Measurements from ENCODE around the gene RFNG.

RFNG gene

DNA sequence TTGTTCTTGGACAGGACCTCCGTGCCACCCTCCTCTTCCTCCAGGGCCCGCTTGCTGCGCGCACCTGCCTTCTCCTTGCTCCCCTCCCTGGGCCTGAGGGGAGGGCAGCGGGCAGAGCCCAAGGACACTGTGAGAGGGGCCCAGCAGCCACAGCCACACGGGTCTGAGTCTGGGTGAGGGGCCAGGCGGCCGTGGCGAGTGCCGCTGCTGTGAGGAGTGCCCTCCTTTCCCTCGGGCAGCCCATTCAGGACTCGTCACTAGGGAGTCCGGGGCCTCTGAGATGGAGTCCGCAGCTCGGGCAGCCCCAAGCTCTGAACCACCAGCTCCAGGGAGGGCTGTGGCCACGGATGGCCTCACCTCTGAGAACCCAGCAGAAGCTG is 8.4 kb upstream of the RFNG start:
- Mint-ChIP-seq H3K36me3 (peaks cover 15% of the 10 kb centered on the region), H3K4me3 (no peak overlapping the region), H3K9me3 (no peaks in the 10 kb centered on the region), H3K4me1 (peaks cover 9% of the 10 kb centered on the region), H3K27me3 (no peaks in the 10 kb centered on the region), H3K27ac (no peak overlapping the region)
- CTCF ChIA-PET, result no interaction called here
- no peak for DNase-seq

DNA sequence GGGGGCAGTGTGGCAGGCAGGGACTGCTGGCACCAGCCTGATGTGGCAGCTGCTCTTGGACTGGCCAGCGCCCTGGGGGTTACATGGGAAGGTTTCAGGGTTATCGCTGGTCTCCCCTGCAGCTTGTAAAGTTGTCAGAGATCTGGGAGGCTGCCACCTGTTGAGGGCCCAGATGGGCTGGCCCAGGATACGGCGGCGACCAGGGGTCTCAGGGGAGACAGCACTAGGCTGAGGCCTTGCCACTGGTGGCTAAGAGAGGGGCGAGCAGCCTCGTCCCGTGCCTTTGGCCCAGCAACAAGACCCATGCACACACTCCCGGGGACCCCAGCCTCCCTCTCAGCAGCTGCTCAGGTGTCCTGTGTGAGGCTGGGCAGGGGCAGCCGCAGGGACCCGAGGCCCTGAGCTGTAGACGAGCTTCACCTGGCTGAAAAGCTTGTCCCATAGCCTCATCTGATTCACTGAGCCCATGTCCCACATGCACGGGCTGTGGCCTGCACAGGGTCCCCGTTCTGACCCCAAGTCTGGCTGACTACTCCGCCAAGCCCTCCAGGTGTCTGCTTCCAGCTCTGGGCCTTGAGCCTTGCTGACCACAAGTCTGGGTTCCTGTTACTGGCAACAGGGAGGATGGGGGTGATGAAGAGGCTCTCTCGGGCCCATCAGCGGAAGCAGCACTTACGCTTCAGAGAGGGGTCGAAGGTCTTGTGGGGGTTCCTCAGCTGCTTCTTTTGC is 7.8 kb upstream of the RFNG start:
- DNase-seq, result no peak
- H3K4me3 Mint-ChIP-seq, result no peak overlapping the region
- H3K36me3 Mint-ChIP-seq, result peaks cover 17% of the 10 kb centered on the region
- H3K27me3 Mint-ChIP-seq, result no peaks in the 10 kb centered on the region
- H3K27ac Mint-ChIP-seq, result no peak overlapping the region
- CTCF ChIA-PET, result no interaction called here
- no peaks in the 10 kb centered on the region for H3K9me3 Mint-ChIP-seq
- H3K4me1 Mint-ChIP-seq, result peaks cover 6% of the 10 kb centered on the region

DNA sequence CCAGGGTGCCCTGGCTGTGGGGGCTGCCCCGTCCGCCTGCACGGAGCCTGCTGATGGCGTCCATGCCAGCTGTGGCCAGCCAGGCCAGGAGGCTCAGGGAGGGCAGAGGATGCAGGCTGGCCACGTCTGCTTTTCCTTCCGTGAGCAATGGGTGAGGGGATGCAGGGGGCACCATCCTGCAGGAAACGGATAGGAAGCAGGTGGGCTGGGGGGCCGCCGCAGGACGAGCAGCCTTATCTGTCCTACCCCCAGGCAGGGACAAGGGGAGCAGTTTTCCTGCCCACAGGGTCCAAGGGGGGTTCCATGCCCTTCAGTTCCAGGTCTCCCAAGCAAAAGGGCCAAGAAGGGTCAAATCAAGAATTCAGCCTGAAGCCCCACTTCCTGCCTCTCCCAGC is 7.2 kb upstream of the RFNG start:
- Mint-ChIP-seq H3K4me3 (no peak overlapping the region), H3K27me3 (no peaks in the 10 kb centered on the region), H3K9me3 (no peaks in the 10 kb centered on the region), H3K36me3 (peaks cover 17% of the 10 kb centered on the region), H3K27ac (no peak overlapping the region), H3K4me1 (peaks cover under 1% of the 10 kb centered on the region)
- CTCF ChIA-PET, result no interaction called here
- no peak for DNase-seq

DNA sequence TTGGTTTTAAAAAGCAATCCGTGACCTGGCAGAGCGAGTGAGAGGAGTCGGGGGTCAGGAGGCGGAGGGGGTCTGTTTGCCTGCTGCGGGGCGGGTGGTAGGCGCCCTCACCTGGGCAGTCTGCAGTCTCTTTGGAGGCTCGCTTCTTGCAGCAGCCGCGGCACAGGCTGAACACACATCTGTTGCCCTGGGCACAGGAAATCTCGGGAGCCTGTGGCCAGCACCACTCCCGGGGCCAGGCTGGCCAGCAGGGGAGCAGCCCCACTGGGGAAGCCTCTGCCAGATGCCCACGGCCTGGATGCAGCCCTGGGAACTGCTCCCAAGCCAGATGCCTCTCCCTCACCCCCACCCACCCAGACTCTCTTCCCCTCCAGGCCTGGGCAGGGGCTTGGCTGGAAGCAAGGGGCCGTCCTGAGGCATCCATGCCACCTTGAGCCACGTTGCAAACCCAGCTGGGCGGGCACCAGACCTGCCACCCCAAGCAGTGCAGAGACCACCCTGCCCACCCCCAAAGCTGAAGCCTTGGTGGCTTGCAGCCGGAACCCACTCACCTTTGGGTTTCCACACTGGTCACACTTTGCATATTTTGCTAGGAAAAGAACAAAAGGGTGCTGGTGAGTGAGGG is 6.7 kb upstream of the RFNG start:
- no peaks in the 10 kb centered on the region for H3K9me3 Mint-ChIP-seq
- no peak for DNase-seq
- CTCF ChIA-PET, result no interaction called here
- H3K36me3 Mint-ChIP-seq, result peaks cover 19% of the 10 kb centered on the region
- H3K27me3 Mint-ChIP-seq, result no peaks in the 10 kb centered on the region
- no peak overlapping the region for H3K4me3 Mint-ChIP-seq
- peaks cover 5% of the 10 kb centered on the region for H3K4me1 Mint-ChIP-seq
- no peak overlapping the region for H3K27ac Mint-ChIP-seq

DNA sequence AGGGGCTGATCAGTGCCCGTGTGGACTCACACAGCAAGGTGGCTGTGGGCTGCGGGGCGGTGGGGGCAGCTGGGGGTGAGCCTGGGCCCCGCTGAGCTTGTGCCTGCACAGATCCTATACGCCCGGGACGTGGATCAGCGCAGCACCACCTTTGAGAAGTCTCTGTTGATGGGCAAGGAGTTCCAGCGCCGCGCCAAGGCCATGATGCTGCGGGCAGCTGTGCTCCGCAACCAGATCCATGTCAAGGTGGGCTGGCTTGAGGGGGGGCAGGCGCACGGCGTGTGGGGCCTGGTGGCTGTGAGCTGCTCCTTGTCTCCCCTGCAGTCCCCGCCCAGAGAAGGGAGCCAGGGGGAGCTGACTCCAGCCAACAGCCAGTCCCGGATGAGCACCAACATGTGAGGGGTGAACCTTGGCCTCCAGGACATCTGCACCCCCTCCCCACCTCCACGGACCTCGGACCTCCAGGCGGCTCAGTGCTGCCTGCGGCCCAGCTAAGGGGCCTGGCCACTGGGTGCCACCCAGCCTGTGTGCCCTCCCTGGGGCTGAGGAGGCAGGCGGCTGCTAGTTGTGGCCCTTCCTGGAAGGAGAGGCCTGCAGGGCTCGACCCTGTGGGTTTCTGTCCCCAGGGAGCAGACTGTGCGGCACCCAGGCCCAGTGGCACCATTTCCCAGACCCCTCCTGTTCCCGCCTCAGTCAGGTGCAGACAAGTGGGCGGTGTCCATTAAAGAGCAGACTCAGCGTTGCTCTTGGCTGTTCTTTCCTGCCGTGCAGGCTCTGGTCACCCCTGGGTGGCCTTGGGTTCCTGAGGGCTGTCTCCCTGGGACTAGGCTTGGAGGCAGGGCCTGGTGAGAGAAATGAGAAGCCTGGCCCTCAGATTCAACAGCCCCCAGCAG is 5.4 kb upstream of the RFNG start:
- no peak for DNase-seq
- Mint-ChIP-seq H3K27ac (no peak overlapping the region), H3K9me3 (no peaks in the 10 kb centered on the region), H3K4me3 (no peak overlapping the region), H3K27me3 (no peaks in the 10 kb centered on the region), H3K36me3 (peaks cover 19% of the 10 kb centered on the region), H3K4me1 (peaks cover 12% of the 10 kb centered on the region)
- CTCF ChIA-PET, result no interaction called here

DNA sequence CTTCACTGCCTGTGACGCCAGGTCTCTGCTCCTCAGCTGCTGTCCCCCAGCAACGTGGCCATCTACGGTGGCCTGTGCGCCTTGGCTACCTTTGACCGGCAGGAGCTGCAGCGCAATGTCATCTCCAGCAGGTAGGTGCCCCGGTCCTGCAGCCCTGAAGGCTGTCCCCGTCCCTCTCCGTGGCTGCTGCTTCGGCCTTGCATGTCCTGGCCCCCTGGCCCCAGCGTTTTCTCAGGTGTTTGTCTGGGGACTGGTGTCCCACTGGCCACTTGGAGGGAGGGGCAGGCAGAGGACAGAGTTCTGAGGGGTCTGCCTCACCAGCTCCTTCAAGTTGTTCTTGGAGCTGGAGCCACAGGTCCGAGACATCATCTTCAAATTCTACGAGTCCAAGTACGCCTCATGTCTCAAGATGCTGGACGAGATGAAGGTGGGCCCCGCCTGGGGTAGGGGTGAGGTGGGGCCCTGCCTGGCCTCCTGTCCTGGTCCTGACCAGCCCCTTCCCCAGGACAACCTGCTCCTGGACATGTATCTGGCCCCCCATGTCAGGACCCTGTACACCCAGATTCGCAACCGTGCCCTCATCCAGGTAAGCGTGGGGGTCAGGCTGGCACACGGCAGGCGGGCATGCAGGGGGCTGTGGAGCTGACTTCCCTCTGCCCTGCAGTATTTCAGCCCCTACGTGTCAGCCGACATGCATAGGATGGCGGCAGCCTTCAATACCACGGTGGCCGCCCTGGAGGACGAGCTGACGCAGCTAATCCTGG is 4.5 kb upstream of the RFNG start:
- Mint-ChIP-seq H3K27ac (no peak overlapping the region), H3K36me3 (peaks cover 19% of the 10 kb centered on the region), H3K4me3 (no peak overlapping the region), H3K9me3 (no peaks in the 10 kb centered on the region), H3K4me1 (peaks cover 12% of the 10 kb centered on the region), H3K27me3 (no peaks in the 10 kb centered on the region)
- CTCF ChIA-PET, result no interaction called here
- no peak for DNase-seq

DNA sequence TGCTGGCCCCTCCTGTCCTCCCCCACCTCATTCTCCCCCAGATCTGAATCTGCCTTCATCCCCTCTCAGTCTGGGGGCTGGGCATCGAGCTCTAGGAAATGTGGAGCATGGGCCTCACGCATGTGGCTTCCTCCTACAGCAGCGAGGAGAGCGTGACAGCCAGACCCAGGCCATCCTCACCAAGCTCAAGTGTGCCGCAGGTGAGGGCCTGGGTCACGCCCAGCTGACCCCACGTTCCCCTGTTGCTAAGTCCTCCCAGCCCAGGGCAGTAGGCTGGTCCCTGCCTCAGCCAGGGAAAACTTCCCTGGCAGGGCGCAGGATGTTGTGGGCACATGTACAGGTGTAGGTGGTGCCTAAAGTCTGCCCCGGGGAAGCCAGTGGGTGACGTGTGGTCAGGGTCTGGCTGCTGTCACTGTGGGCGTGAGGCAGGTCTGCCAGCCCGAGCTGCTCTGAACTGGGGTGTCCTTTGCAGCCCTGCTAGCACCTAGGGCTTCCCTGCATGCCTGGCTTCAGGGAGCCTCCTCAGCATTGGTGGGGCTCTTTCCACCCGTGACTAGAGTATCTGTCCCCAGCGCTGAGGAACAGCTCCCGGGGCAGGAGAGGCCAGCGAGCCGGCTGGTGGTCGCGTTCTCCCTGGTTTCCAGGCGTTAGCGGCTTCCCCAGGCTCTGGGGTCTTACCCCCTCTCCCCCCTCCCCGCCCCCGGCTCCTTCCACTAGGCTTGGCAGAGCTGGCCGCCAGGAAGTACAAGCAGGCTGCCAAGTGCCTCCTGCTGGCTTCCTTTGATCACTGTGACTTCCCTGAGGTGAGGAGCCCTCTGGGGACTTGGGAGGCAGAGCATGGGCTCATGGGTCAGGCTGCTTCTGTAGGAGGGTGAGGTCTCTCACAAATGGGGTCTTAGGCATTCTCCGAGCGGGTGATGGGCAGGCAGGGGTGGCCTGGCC is 3.7 kb upstream of the RFNG start:
- H3K9me3 Mint-ChIP-seq, result no peaks in the 10 kb centered on the region
- no peaks in the 10 kb centered on the region for H3K27me3 Mint-ChIP-seq
- no peak overlapping the region for H3K27ac Mint-ChIP-seq
- peaks cover 19% of the 10 kb centered on the region for H3K4me1 Mint-ChIP-seq
- H3K4me3 Mint-ChIP-seq, result no peak overlapping the region
- CTCF ChIA-PET, result interaction anchor here (1.3 kb wide), 1 partner anchor 96 kb away, joined by 3 read pairs; no protein-coding TSS in a partner anchor
- peaks cover 14% of the 10 kb centered on the region for H3K36me3 Mint-ChIP-seq
- no peak for DNase-seq

DNA sequence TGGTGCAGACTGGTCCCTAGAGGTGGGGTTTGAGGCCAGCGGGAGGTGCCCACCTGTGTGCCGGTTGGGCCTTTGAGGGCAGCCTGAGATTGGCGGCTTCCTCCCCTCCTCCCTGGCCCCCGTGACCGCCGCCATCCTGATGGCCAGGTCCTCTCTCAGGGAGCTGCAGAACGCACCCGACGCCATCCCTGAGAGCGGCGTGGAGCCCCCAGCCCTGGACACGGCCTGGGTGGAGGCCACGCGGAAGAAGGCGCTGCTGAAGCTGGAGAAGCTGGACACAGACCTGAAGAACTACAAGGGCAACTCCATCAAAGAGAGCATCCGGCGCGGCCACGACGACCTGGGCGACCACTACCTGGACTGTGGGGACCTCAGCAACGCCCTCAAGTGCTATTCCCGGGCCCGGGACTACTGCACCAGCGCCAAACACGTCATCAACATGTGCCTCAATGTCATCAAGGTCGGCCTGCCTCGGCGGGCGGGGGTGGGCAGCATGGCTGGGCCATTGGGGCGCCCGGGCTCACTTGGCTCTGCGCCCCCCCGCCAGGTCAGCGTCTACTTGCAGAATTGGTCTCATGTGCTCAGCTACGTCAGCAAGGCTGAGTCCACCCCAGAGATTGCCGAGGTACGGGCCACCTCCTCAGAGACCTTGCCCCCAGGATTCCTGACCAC is 2.9 kb upstream of the RFNG start:
- Mint-ChIP-seq H3K9me3 (no peaks in the 10 kb centered on the region), H3K27me3 (no peaks in the 10 kb centered on the region), H3K4me3 (no peak overlapping the region), H3K36me3 (peaks cover 11% of the 10 kb centered on the region), H3K27ac (no peak overlapping the region), H3K4me1 (peaks cover 21% of the 10 kb centered on the region)
- DNase-seq, result no peak
- CTCF ChIA-PET, result interaction anchor here (1.3 to 1.8 kb wide), 2 partner anchors 95 to 100 kb away, joined by 3 to 5 read pairs; no protein-coding TSS in a partner anchor

DNA sequence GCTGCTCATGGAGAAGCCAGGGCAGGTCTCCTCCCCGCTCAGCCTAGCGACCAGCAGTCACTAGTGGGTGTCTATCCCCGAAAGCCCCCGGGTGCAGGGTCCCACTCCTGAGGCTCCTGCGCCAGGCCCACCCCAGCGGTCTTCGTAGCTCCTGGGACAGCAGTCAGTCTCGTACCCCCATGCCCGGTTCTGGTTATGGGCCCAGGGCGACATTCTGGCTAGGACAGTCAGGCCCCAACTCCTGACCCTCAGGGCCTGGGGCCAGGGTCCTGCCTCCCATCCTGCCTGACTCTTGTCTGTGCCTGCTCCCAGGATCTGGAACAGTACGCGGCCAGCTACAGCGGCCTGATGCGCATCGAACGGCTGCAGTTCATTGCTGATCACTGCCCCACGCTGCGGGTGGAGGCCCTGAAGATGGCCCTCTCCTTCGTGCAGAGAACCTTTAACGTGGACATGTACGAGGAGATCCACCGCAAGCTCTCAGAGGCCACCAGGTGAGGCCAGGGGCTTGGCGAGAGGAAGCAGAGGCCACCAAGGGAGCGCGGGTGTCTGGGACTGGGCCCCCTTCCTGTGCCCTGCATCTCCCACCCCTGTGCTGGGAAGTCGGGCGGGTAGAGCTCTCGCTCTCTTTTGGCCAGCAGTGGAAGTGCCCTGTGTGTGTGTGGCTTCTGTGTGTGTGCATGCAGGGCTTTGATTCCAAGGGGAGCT is 2.1 kb upstream of the RFNG start:
- Mint-ChIP-seq H3K4me3 (peak overlapping the region; percentile 82), H3K36me3 (peaks cover 11% of the 10 kb centered on the region)
- DNase-seq, result no peak

DNA sequence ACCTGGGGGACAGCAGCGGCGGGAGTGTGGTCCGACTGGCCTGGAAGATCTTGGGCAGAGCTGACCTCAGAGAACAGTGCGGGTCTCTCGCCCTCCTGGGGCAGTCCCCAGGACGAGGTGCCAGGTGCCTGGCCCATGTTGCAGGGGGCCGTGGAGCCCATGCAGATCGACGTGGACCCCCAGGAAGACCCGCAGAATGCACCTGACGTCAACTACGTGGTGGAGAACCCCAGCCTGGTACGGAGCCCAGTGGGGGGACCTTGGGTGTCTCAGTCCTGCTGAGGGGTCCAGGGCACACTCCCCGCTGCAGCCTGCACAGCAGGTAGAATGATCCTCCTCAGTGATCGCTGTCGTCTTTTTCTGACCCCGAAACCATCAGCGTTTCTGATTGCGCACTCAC is 1.5 kb upstream of the RFNG start:
- Mint-ChIP-seq H3K4me3 (peak overlapping the region; percentile 82), H3K4me1 (peaks cover 21% of the 10 kb centered on the region), H3K9me3 (no peaks in the 10 kb centered on the region), H3K27me3 (no peaks in the 10 kb centered on the region), H3K36me3 (peaks cover 11% of the 10 kb centered on the region), H3K27ac (peak overlapping the region; percentile 28)
- DNase-seq, result no peak
- CTCF ChIA-PET, result interaction anchor here (1.8 kb wide), 1 partner anchor 101 kb away, joined by 5 read pairs; no protein-coding TSS in a partner anchor

More for the DNA sequence above, 2.1 kb upstream of the RFNG start:
- no peak overlapping the region for H3K27ac Mint-ChIP-seq
- peaks cover 21% of the 10 kb centered on the region for H3K4me1 Mint-ChIP-seq
- no peaks in the 10 kb centered on the region for H3K9me3 Mint-ChIP-seq
- CTCF ChIA-PET, result interaction anchor here (1.3 to 1.8 kb wide), 2 partner anchors 94 to 101 kb away, joined by 3 to 5 read pairs; no protein-coding TSS in a partner anchor
- H3K27me3 Mint-ChIP-seq, result no peaks in the 10 kb centered on the region

DNA sequence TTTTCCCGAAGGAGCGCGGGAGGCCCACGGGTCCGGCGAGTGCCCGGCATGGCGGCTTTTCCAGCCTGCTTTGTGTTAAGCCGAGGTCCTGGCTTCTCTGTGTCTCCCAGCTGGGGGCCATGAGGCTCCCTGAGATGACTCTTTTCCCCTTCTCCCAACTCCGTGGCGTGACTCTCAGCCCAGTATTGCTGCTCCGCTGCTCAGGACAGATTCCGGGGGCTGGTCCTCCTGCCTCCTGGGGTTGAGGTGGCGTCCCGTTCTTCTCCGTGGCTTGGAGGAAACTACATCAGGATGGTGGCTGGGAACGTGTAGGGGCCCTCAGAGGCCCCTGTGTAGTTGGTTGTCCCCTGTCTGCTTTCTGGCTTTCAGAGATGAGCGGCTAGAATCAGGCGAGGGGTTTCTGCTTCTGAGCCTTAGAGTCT is 1.0 kb upstream of the RFNG start:
- DNase-seq, result no peak
- Mint-ChIP-seq H3K36me3 (peaks cover 8% of the 10 kb centered on the region), H3K9me3 (no peaks in the 10 kb centered on the region), H3K4me3 (peak overlapping the region; percentile 82), H3K27me3 (no peaks in the 10 kb centered on the region), H3K27ac (peak overlapping the region; percentile 69), H3K4me1 (peaks cover 21% of the 10 kb centered on the region)
- CTCF ChIA-PET, result interaction anchor here (1.8 kb wide), 1 partner anchor 102 kb away, joined by 5 read pairs; no protein-coding TSS in a partner anchor

Measured in activated naive CD4-positive, alpha-beta T cell treated with anti-CD3 and anti-CD28 coated beads, Interleukin-2, amount 10 ng/mL, durations not matched to agents 7 days and 5 days (primary cell).